OCI-LY7 (cell line): ENCODE results near the gene EYA3. TPM values are rescaled to one million over a fixed set of nuclear protein-coding genes. Genes with fewer than 3 reads are reported as not detected.

Source experiments
- BruUV-seq: library from RNA; stranded (reverse); fragments of 400-500 nt; replicated peaks from 2 replicates; lab custom pipeline; 2021; lab: Mats Ljungman, UMichigan
- CTCF ChIA-PET: fragments of 300-600 bp; sonication (Branson Sonifier 250); formaldehyde crosslinking; loops from one replicate; lab custom pipeline; 2022; ENCODE audit warnings: antibody characterized with exemption; ENCODE audit not compliant: unreplicated experiment; lab: Charles Lee
- POLR2A ChIA-PET: fragments of 300-600 bp; sonication (Branson Sonifier 250); formaldehyde crosslinking; loops from one replicate; lab custom pipeline; 2022; ENCODE audit warnings: antibody characterized with exemption; lab: Charles Lee
- DNase-seq: peaks from one replicate; pipeline ENCODE4 v3.0.0-alpha.2; 2015; ENCODE audit warnings: low spot score
- H2AFZ ChIP-seq: fragments of 200-600 bp; sonication (generic), shearing (Covaris generic); 2 replicates; pipeline ENCODE4 v1.6.1; 2014; ENCODE audit warnings: mild to moderate bottlenecking, antibody characterized with exemption, low read length, moderate library complexity
- H3K27ac ChIP-seq: fragments of 200-600 bp; sonication (generic); 2 replicates; pipeline ENCODE4 v1.5.1; 2014; ENCODE audit warnings: mixed run types, low read depth, mild to moderate bottlenecking, moderate library complexity, low read length, inconsistent platforms; ENCODE audit not compliant: poor library complexity, severe bottlenecking
- H3K36me3 ChIP-seq: fragments of 200-600 bp; sonication (generic); 2 replicates; pipeline ENCODE4 v1.6.1; 2014; ENCODE audit warnings: mild to moderate bottlenecking, antibody characterized with exemption, low read length, moderate library complexity, mixed read lengths; ENCODE audit not compliant: insufficient read depth
- H3K4me1 ChIP-seq: fragments of 200-600 bp; sonication (generic); 2 replicates; pipeline ENCODE4 v1.5.1; 2014; ENCODE audit warnings: mild to moderate bottlenecking, low read length; ENCODE audit not compliant: insufficient read depth, poor library complexity, severe bottlenecking
- H3K4me2 ChIP-seq: fragments of 200-600 bp; sonication (generic); 2 replicates; pipeline ENCODE4 v1.6.1; 2014; ENCODE audit warnings: mild to moderate bottlenecking, low read length
- H3K4me3 ChIP-seq: fragments of 200-600 bp; sonication (generic); 2 replicates; pipeline ENCODE4 v1.5.1; 2014; ENCODE audit warnings: mild to moderate bottlenecking, low read depth, low read length; ENCODE audit not compliant: poor library complexity, severe bottlenecking
- H3K79me2 ChIP-seq: fragments of 200-600 bp; sonication (generic); 2 replicates; pipeline ENCODE4 v1.6.1; 2016; ENCODE audit warnings: low read depth, mild to moderate bottlenecking, low read length, moderate library complexity, mixed read lengths; ENCODE audit not compliant: insufficient read depth
- H3K9me2 ChIP-seq: fragments of 200-600 bp; sonication (generic); 2 replicates; pipeline ENCODE4 v1.6.1; 2016; ENCODE audit warnings: mild to moderate bottlenecking, low read length, mixed read lengths; ENCODE audit not compliant: insufficient read depth
- H3K9me3 ChIP-seq: fragments of 200-600 bp; sonication (generic); 2 replicates; pipeline ENCODE4 v1.6.1; 2014; ENCODE audit warnings: mild to moderate bottlenecking, mixed run types, low read length, mixed read lengths
- H4K20me1 ChIP-seq: fragments of 200-600 bp; sonication (generic); 2 replicates; pipeline ENCODE4 v1.6.1; 2014; ENCODE audit warnings: mild to moderate bottlenecking, antibody characterized with exemption, low read length, moderate library complexity, mixed read lengths; ENCODE audit not compliant: insufficient read depth
- CTCF ChIP-seq: fragments of 200-600 bp; sonication (generic); conservative IDR thresholded peaks from 2 replicates; pipeline ENCODE4 v1.5.1; 2014; ENCODE audit warnings: mild to moderate bottlenecking, antibody characterized with exemption, low read length, moderate library complexity, mixed read lengths
- EZH2phosphoT487 ChIP-seq: fragments of 200-600 bp; sonication (generic); IDR thresholded peaks from 2 replicates; pipeline ENCODE4 v1.6.1; 2018; ENCODE audit warnings: low read depth, borderline replicate concordance, mild to moderate bottlenecking, mixed run types, antibody characterized with exemption, low read length, moderate library complexity, mixed read lengths
- intact Hi-C: fragments of 100-400 bp; cut with micrococcal nuclease; formaldehyde crosslinking; loops from one replicate; pipeline ENCODE4 v1.10.0; 2022; ENCODE audit not compliant: unreplicated experiment
- total RNA-seq, 2 experiments: library from RNA; depleted of rRNA in 1 of 2; stranded (reverse); fragments of >200 nt in 1 of 2; shearing (Covaris generic) in 1 of 2; gene quantifications; 2 replicates each; pipeline ENCODE4 v1.2.3, GENCODE V29; 2014 to 2022

Gene EYA3
- total RNA-seq, 2 experiments from 2014 or later, result 29.0 to 114 TPM

- CTCF ChIA-PET, result interaction anchor here (1.1 to 1.2 kb wide), 2 partner anchors 9 to 17 kb away, joined by 3 read pairs; no protein-coding TSS in a partner anchor
- H4K20me1 ChIP-seq, result no peaks in the 10 kb centered on the region
- BruUV-seq, result no TSS peak
- POLR2A ChIA-PET, result interaction anchor here (1.0 to 5.4 kb wide), 7 partner anchors 8 to 48 kb away, joined by 3 to 65 read pairs (median 7); no protein-coding TSS in a partner anchor
- peak overlapping the region; percentile 10 for H3K4me3 ChIP-seq
- peak overlapping the region; percentile 35 for H3K27ac ChIP-seq
- H3K36me3 ChIP-seq, result peaks cover 5% of the 10 kb centered on the region
- H3K4me2 ChIP-seq, result peak overlapping the region; percentile 54
- peaks cover 17% of the 10 kb centered on the region; the same call in 1 of the 2 replicates for H3K9me3 ChIP-seq
- H2AFZ ChIP-seq, result peak overlapping the region; percentile 78; the same call in 1 of the 2 replicates
- H3K4me1 ChIP-seq, result peaks cover 46% of the 10 kb centered on the region
- no peaks in the 10 kb centered on the region for H3K79me2 ChIP-seq
- intact Hi-C loops, result no loop called here
- peak; percentile 35 for DNase-seq
- TF ChIP-seq CTCF, result no peak
- TF ChIP-seq EZH2phosphoT487, result no peak
- no peaks in the 10 kb centered on the region for H3K9me2 ChIP-seq
Observed at GRCh38 chr1:28134651-28135207, 46.3 kb upstream of the EYA3 start.

- POLR2A ChIA-PET, result interaction anchor here (0.7 to 5.4 kb wide), 3 partner anchors 15 to 50 kb away, joined by 3 to 65 read pairs (median 5); no protein-coding TSS in a partner anchor
- intact Hi-C loops, result no loop called here
- Histone ChIP-seq H3K4me1 (peaks cover 53% of the 10 kb centered on the region), H3K9me3 (peaks cover 17% of the 10 kb centered on the region; the same call in 1 of the 2 replicates), H4K20me1 (no peaks in the 10 kb centered on the region), H3K9me2 (no peaks in the 10 kb centered on the region), H3K79me2 (no peaks in the 10 kb centered on the region), H3K4me3 (no peak overlapping the region), H2AFZ (no peak overlapping the region), H3K36me3 (peaks cover 5% of the 10 kb centered on the region), H3K4me2 (peak overlapping the region; percentile 38; the same call in 1 of the 2 replicates), H3K27ac (no peak overlapping the region)
- TF ChIP-seq EZH2phosphoT487 (no peak), CTCF (no peak)
- CTCF ChIA-PET, result no interaction called here
- BruUV-seq, result no TSS peak
- peak; percentile 24 for DNase-seq
Observed at GRCh38 chr1:28132171-28133167, 44.1 kb upstream of the EYA3 start.
